Breast epithelium (tissue), 3 donors: Measurements from ENCODE around the gene ABL2.

ENCODE experiments used
- CTCF ChIP-seq, 3 donors: fragments of 450-650 bp; IDR thresholded peaks; one replicate each; pipeline ENCODE4 v1.5.1; 2016 to 2017; ENCODE audit warnings: antibody characterized with exemption in 3 of 3, mild to moderate bottlenecking in 3 of 3, moderate library complexity in 3 of 3
- POLR2A ChIP-seq: fragments of 450-650 bp; IDR thresholded peaks from one replicate; pipeline ENCODE4 v1.6.1; 2016; ENCODE audit warnings: antibody characterized with exemption, mild to moderate bottlenecking, moderate library complexity
- POLR2AphosphoS5 ChIP-seq, 3 donors: sonication (generic); formaldehyde crosslinking; IDR thresholded peaks; one replicate each; pipeline ENCODE4 v1.6.1; 2017; ENCODE audit warnings: antibody characterized with exemption in 3 of 3

GRCh38 chr1:179082999-179083335 lies 146.5 kb downstream of the ABL2 start:
- no peak for TF ChIP-seq CTCF (IDR thresholded peaks at IDR 0.05)
- no peak for TF ChIP-seq POLR2A
- TF ChIP-seq POLR2AphosphoS5 (IDR thresholded peaks at IDR 0.05): no peak
